Hepatocyte (in vitro differentiated cells): ENCODE data around the gene AP2S1. TPM values are rescaled to one million over a fixed set of nuclear protein-coding genes. Genes with fewer than 3 reads are reported as not detected.

Experiments used
- DNase-seq: peaks from one replicate; pipeline ENCODE4 v3.0.0-alpha.2; 2016; ENCODE audit warnings: low spot score
- H2AFZ ChIP-seq: fragments of 200-600 bp; sonication (generic); 2 replicates; pipeline ENCODE4 v1.6.0; 2016; ENCODE audit warnings: antibody characterized with exemption, mild to moderate bottlenecking
- H3K27ac ChIP-seq: fragments of 200-600 bp; sonication (generic); 2 replicates; pipeline ENCODE4 v1.5.1; 2016; ENCODE audit warnings: mild to moderate bottlenecking
- H3K27me3 ChIP-seq: fragments of 200-600 bp; sonication (generic); 2 replicates; pipeline ENCODE4 v1.6.1; 2016
- H3K36me3 ChIP-seq: fragments of 200-600 bp; sonication (generic); replicated peaks from 2 replicates; pipeline ENCODE4 v1.5.1; 2016; ENCODE audit warnings: low read depth; ENCODE audit not compliant: insufficient read depth
- H3K4me1 ChIP-seq: fragments of 200-600 bp; sonication (generic); 2 replicates; pipeline ENCODE4 v1.5.1; 2016; ENCODE audit warnings: mild to moderate bottlenecking, moderate library complexity; ENCODE audit not compliant: insufficient read depth
- H3K4me2 ChIP-seq: fragments of 200-600 bp; sonication (generic); 2 replicates; pipeline ENCODE4 v1.6.0; 2016
- H3K4me3 ChIP-seq: fragments of 200-600 bp; sonication (generic); 2 replicates; pipeline ENCODE4 v1.5.1; 2016; ENCODE audit warnings: mild to moderate bottlenecking
- H3K79me2 ChIP-seq: fragments of 200-600 bp; sonication (generic); 2 replicates; pipeline ENCODE4 v1.6.0; 2017; ENCODE audit warnings: mild to moderate bottlenecking
- H3K9me2 ChIP-seq: fragments of 200-600 bp; sonication (generic); replicated peaks from 2 replicates; pipeline ENCODE4 v1.6.0; 2017; ENCODE audit warnings: mild to moderate bottlenecking; ENCODE audit not compliant: insufficient read depth
- H3K9me3 ChIP-seq: fragments of 200-600 bp; sonication (generic); 2 replicates; pipeline ENCODE4 v1.5.1; 2016; ENCODE audit warnings: low read depth, mild to moderate bottlenecking
- H4K20me1 ChIP-seq: fragments of 200-600 bp; sonication (generic); 2 replicates; pipeline ENCODE4 v1.6.0; 2016; ENCODE audit warnings: mild to moderate bottlenecking; ENCODE audit not compliant: insufficient read depth, poor library complexity, severe bottlenecking
- CTCF ChIP-seq: fragments of 200-600 bp; sonication (generic); IDR thresholded peaks from 2 replicates; pipeline ENCODE4 v1.5.1; 2016; ENCODE audit warnings: antibody characterized with exemption, mild to moderate bottlenecking; ENCODE audit not compliant: poor library complexity
- EZH2 ChIP-seq: fragments of 200-600 bp; sonication (generic); IDR thresholded peaks from 2 replicates; pipeline ENCODE4 v1.6.1; 2016; ENCODE audit warnings: antibody characterized with exemption, mild to moderate bottlenecking, borderline replicate concordance
- EZH2phosphoT487 ChIP-seq: fragments of 200-600 bp; sonication (generic); IDR thresholded peaks from one replicate; pipeline ENCODE4 v1.6.1; 2018; ENCODE audit warnings: antibody characterized with exemption, mild to moderate bottlenecking, low read depth, moderate library complexity; ENCODE audit not compliant: unreplicated experiment, severe bottlenecking
- WGBS: methylation state at CpG from one replicate; pipeline ENCODE4 v1.1.6; 2016; ENCODE audit warnings: low lambda C conversion rate; ENCODE audit errors: missing lambda C conversion rate; 5-methylcytosine and 5-hydroxymethylcytosine counted together
- polyA plus RNA-seq: library from polyadenylated mRNA; unstranded; fragments of >200 nt; fragmentation: Nextera tagmentation; extraction: Ambion mirVana; gene quantifications from 2 replicates; pipeline ENCODE4 v1.2.1, GENCODE V29; 2016
- total RNA-seq: library from RNA; depleted of rRNA; stranded (reverse); fragments of >200 nt; gene quantifications from 2 replicates; pipeline ENCODE4 v1.2.3, GENCODE V29; 2014

The AP2S1 gene
- total and polyA plus RNA-seq, 2 experiments from 2014 or later: 109 to 349 TPM

GRCh38 chr19:46866407-46867136 is 15.9 kb upstream of the AP2S1 start:
- no peak overlapping the region for H2AFZ ChIP-seq
- no peak overlapping the region for H3K4me3 ChIP-seq
- H3K27me3 ChIP-seq: no peaks in the 10 kb centered on the region
- no peaks in the 10 kb centered on the region for H3K9me3 ChIP-seq
- H3K4me1 ChIP-seq: peaks cover 49% of the 10 kb centered on the region
- H3K36me3 ChIP-seq: no peaks in the 10 kb centered on the region
- peaks cover 98% of the 10 kb centered on the region for H4K20me1 ChIP-seq
- TF ChIP-seq CTCF (no peak), EZH2 (no peak), EZH2phosphoT487 (no peak)
- DNase-seq: no peak
- no peaks in the 10 kb centered on the region for H3K9me2 ChIP-seq
- H3K4me2 ChIP-seq: peak overlapping the region; percentile 25
- peak overlapping the region; percentile 30 for H3K27ac ChIP-seq
- 30% methylated on average over 3 of the region's 3 CpGs for WGBS
- peaks cover 100% of the 10 kb centered on the region for H3K79me2 ChIP-seq

- WGBS: 19% methylated on average over 6 of the region's 6 CpGs
- H3K36me3 ChIP-seq: no peaks in the 10 kb centered on the region
- peak overlapping the region; percentile 53 for H3K27ac ChIP-seq
- no peaks in the 10 kb centered on the region for H3K27me3 ChIP-seq
- DNase-seq: no peak
- no peaks in the 10 kb centered on the region for H3K9me2 ChIP-seq
- no peaks in the 10 kb centered on the region for H3K9me3 ChIP-seq
- TF ChIP-seq EZH2phosphoT487: no peak
- no peak for TF ChIP-seq CTCF
- TF ChIP-seq EZH2: no peak
- peaks cover 54% of the 10 kb centered on the region for H3K4me1 ChIP-seq
- H3K4me2 ChIP-seq: peak overlapping the region; percentile 88
- no peak overlapping the region for H2AFZ ChIP-seq
- peaks cover 80% of the 10 kb centered on the region for H3K79me2 ChIP-seq
- peak overlapping the region; percentile 21 for H3K4me3 ChIP-seq
- peaks cover 77% of the 10 kb centered on the region for H4K20me1 ChIP-seq
Measured at GRCh38 chr19:46863818-46864629, 13.4 kb upstream of the AP2S1 start.

GRCh38 chr19:46862974-46863632 is 12.5 kb upstream of the AP2S1 start:
- TF ChIP-seq CTCF: no peak
- no peak for TF ChIP-seq EZH2phosphoT487
- TF ChIP-seq EZH2: no peak
- H3K9me3 ChIP-seq: no peaks in the 10 kb centered on the region
- no peaks in the 10 kb centered on the region for H3K36me3 ChIP-seq
- peak overlapping the region; percentile 96 for H3K27ac ChIP-seq
- peak overlapping the region; percentile 91 for H3K4me3 ChIP-seq
- peaks cover 68% of the 10 kb centered on the region for H4K20me1 ChIP-seq
- DNase-seq: no peak
- WGBS: 36% methylated on average over 4 of the region's 4 CpGs
- H3K9me2 ChIP-seq: no peaks in the 10 kb centered on the region
- H3K27me3 ChIP-seq: no peaks in the 10 kb centered on the region
- H3K4me1 ChIP-seq: peaks cover 48% of the 10 kb centered on the region
- peak overlapping the region; percentile 88 for H3K4me2 ChIP-seq
- H3K79me2 ChIP-seq: peaks cover 72% of the 10 kb centered on the region
- no peak overlapping the region for H2AFZ ChIP-seq
